Posterior cingulate gyrus (tissue), 11 donors: ENCODE data around the gene CAPZB.

Experiments used
- DNase-seq, 10 donors: peaks; one replicate each; pipeline versions ENCODE4 v3.0.0 to v3.0.0-alpha.2; 2020 to 2021; ENCODE audit warnings: mixed read lengths in 3 of 10
- intact Hi-C: fragments of 100-400 bp; cut with DNase I; formaldehyde crosslinking; loops from one replicate; pipeline ENCODE4 v1.15.1; 2023

The CAPZB gene

DNA sequence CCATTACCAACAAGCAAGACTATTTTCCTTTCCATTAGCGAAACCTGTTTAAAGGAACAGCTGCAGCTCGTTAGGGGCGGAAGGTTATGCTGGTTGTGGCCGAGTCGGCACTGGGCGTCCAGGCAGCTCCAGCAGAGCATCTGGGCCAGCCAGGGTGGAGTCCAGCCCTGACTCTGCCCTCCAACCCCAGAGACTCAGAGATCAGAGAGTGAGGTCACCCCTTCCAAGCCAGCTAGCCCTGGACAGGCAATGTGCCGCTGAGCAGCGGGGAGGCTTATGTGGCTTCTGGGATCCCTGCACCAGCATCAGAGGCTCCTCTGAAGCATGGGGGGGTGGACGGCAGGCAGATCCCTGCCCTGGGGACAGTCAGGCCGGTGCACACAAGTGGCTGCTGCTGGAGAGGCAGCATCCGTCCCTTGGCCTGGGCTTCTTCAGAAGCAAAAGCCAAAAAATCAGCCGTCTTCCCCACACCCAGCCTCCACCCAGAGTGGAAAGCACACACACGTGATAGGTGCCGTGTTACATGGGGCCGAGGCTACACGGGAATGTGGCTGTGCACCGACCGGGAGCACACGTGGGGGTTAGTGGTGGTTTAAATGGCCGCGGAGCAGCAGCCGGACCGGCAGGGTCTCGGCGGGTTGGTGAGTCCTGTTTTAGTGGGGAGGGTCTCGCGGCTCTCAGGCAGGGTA, 143.1 kb downstream of the CAPZB start:
- peak in 1 of 10 donors; percentile 62 for DNase-seq
- intact Hi-C loops, result no loop called here

DNA sequence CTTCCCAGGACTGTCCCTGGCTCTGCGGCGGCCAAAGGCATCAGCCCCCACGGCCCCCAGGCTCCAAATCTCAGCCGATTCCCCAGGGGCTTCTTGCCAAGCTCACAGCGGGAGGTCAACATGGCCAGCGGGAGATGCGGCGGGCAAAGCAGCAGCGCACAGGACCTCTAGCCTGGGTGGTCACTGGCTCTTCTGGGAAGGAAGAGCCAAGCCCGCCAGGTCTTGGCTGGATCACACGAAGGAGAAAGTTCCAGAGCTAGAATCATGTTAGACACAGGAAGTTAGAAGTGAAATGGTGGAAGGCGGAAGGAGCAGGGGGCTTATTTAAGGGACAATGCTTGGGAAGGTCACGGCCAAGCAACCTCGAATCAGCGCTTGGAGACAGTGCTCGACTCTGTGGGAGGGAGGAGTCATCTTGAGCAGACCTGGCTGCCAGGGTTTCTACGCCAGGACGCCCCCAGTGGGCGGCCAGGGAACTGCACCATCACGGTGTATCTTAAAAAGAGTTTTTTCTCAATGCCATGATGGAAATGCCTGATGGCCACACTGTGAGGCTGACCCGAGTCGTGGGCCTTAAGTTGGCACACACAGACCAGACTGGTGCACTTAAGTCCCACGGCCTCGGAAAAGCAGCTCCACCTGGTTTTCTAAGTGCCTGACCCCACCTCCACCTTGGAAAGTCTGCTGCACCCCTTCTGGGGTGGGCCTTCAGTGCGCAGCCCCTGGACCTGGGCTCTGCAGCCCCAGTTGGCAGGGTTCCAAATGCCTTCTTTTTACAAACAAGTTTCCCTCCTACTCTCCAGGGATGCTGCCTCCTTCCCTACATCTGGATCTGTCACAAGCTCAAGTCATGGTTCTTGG, 143.9 kb downstream of the CAPZB start:
- DNase-seq, result peak in 8 of 10 donors; percentile 50 to 95 (median 69)
- intact Hi-C loops, result no loop called here

DNA sequence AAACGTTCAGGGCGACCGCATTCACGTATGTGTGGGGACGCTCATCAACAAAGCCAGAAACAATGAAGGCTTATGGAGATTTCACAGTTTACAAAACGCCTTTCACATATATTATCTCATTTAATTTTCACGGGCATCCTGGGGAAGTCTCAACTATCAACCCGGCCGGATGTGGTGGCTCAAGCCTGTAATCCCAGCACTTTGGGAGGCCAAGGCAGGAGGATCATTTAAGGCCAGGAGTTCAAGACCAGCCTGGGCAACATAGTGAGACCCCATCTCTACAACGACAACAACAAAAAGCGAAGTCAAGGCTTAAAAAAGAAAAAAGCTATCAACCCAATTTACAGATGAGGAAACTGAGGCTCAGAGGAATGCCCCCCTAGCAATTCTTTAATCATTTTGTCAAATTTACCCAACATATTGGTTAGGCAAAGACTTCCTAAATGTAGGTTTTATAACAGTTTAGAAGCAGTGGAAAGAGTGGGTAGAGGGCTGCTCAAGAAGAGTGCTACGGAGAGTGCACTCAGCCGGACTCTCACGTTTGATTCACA, 144.9 kb downstream of the CAPZB start:
- intact Hi-C loops, result no loop called here
- DNase-seq, result peak in 1 of 10 donors; percentile 21

DNA sequence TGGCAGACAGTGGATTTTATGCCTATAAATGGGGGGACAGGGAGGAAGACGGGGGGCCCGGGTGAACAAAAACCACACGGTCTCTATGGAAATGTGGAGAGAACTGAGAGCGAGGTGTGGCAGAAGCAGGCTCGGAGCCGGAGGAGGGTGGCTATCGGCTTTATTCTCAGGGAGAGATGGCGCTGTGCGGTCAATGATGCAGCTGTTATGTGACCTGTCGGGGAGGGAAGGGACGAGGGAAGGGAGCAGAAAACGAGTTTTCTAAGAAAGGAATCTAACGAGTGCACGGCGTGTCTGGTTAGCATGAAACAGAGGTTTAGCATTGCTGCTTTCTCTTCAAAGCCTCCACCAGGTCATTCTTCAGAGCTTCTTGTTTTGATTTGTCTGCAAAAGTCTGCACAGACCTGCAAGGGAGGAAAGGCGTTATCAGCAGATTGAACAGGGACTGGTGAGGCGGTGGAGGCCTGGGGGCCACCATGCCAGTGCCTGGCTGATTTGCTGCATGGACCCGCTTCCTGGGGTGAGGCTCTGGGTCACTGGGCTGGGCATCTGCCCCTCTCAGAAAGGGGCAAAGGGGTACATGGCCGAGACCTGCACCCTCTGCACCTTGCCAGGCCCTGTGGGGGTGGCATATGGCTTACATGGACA, 146.0 kb downstream of the CAPZB start:
- intact Hi-C loops, result no loop called here
- no peak for DNase-seq

DNA sequence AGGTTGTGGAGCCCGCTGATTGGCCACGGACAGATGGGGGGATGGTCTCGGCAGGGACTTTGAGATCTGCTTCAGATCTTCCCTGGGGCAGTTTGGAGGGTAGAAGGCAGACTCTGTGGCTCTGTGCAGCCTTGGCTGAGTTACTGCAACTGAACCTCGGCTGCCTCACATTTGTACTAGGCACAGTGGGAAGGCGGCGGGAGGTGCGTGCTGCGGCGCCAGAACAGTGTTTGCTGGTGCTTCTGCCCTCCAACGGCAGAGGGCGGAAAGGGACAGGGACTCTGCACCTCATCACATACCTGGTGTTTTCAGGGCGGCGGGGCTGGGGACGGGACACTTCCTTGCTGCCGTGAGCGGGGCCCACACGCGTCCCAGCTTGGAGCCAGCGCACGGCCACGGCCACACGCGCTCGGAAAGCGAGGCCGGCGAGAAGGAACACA, 147.0 kb downstream of the CAPZB start:
- intact Hi-C loops, result no loop called here
- peak in 2 of 10 donors; percentile 25 to 47 for DNase-seq

DNA sequence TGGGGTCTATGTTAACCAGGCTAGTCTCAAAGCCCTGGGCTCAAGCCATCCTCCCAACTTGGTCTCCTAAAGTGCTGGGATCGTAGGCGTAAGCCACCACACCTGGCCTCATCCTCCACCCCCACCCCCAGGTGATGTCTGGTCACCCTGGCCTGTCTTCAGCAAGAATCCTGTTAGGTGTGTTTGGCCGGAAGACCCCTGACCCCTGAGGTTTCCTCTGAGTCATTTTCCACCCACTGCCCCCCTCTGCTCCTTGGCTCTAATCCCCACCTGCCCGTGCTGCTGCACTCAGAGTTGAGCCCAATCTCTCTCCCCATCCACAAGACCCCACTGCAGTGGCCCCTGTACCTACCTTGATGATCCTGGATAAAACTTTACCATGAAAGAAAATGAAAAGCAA, 148.1 kb downstream of the CAPZB start:
- DNase-seq, result no peak
- intact Hi-C loops, result no loop called here

DNA sequence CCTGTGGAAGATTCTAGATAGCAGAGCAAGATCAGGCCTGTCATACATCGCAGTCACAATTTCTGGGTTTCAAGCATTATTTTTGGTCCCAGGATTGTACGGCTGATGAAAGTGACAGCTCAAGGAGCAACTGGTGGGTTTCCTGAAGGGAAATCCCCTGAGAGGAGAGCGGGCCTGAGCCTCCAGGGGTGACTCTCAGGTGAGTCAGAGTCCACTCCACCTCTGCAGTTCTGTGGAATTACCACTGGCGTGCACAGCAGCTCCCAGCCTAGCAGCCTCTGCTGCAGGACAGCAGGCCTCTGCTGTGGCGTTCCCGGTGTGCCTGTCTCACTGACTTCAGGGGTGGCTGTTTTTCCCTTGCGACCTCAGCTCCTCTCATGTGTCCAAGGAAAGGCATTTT, 148.8 kb downstream of the CAPZB start:
- intact Hi-C loops, result no loop called here
- DNase-seq, result no peak

DNA sequence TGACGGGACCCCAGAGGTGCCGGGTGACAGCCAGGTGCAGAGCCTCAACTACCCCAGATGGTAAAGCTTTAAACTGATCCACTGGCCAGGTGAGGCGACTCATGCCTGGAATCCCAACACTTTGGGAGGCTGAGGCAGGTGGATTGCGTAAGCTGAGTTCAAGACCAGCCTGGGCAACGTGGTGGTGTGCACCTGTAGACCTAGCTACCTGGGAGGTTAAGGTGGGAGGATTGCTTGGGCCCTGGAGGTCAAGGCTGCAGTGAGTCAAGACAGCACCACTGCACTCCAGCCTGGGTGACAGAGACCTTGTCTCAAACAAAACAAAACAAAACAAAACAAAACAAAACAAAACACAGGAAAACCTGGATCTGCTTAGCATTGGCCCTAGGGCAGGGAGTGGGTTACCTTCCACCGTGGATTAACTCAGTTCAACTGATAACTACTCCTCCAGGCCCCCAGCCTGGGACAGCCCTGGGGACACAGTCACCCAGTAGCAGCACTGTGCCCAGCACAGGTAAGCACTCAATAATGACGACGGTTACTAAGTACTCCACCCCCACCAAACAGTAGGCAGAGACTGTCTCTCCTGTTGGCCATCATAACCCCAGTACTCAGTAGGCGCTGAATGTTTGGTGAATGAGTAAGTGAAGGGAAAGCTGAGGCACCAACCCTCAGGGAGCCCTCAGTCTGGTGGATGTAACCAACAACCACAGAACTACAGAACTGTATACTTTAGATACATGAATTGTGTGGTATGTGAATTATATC, 151.6 kb downstream of the CAPZB start:
- no peak for DNase-seq

DNA sequence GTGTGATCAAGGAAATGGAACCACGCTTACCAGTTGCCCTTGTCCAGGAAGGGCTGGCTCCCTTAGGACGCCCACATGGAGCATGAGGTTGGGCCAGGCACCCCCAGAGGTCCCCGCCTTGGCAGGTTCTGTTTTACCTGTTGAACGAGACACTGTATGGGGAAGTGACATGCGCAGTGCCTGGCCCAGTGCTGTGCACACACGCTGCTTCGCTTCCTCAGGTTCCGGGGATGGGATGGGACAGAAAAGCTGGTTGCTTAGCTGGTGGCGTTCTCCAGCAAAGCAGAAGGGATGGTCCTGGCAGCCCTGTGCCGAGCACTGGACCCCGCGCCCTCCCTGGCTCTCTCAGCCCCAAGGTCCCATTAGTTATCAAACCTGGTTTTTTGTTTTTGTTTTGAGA, 152.5 kb downstream of the CAPZB start:
- DNase-seq, result no peak
- intact Hi-C loops, result no loop called here

More for the DNA sequence above, 151.6 kb downstream of the CAPZB start:
- intact Hi-C loops, result no loop called here

DNA sequence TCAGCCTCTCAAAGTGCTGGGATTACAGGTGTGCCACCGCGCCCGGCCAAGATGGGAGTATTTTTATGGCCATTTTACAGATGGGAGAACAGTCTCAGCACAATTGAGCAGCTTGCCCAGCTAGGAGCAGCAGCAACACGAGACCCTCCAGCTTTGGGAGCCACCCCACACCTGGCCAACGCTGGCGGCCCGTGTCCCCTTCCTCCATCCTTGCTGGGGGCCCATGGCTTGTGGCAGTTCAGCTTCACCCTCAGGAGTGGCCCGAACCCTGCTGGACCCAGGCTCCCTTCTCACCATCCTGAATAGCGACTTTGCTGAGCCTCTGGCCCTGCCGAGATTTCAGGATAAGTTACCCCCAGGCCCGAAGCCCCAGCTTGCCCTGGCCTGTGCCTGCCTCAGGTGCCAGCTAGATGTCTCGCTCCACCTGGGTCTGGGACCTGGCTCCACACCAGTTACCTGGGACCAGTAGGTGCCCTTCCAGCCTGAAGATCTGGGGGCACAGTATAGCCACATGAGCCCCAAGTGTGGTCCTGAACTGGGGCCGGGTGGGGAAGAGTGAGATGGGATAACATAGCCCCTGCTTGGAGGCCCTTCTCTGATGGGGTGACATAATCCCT, 154.0 kb downstream of the CAPZB start:
- no peak for DNase-seq
- intact Hi-C loops, result no loop called here

DNA sequence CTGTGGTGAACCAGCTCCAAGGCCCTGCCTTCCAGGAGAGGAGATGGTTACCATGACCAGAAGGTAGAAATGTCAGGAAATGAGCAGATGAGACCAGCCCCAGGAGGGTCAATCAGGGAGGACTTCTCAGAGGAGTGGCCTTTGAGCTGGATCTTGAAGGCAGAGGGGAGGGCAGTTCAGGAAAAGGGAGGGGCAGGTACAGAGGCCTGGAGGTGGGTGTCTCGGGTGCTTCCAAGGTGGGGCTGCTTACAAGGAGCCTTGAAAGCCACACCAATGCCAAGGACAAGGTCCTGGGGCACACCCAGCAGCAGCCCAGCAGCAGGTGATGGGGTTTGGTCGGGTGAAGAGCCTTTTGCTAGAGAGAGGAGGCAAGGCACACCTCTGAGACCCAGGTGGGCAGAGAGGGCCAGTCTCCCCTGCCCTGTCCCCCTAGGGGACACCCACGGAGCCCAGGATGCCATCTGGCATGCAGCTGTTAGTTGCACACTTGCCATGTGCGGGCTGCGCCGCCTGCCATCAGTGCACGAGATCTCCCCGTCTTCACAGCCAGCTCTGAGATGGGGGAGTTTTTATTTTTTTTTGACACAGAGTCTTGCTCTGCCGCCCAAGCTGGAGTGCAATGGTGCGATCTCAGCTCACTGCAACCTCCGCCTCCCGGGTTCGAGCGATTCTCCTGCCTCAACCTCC, 154.7 kb downstream of the CAPZB start:
- intact Hi-C loops, result no loop called here
- no peak for DNase-seq

DNA sequence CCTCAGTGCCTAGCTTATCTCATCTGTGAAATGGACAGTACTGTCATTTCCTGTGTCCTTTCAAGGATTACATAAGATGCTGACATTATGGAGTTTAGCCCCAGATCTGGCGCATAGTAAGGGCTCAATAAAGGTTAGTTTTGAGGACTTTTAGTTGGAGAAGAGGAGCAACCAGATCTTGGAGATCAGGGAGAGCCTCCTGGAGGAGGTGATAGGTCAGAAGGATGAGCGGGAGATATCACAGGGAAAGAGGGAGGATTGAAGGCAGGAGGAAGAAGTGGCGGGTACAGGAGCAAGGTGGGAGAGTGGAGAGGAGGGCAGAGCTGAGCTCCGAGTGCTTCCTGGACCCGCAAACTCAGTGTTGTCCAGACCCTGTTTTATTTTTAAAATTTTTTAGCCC, 155.7 kb downstream of the CAPZB start:
- DNase-seq, result no peak
- intact Hi-C loops, result no loop called here

DNA sequence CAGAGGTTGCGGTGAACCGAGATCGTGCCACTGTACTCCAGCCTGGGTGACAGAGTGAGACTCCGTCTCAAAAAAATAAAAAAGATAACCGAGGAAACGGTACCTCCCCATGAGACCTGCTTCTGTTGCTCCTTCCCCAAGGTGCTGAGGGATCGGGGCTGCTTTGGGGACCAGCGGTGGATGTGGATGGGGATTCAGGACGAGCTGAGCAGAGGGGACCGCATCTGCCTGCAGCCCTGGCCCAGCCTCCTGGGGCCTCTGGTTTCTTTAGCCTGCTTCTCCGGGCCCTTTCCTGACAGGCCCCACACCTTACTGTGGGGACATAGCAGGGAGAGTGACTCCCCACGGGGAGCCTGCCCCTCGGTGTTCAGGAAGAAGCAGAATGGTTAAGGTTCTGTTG, 156.2 kb downstream of the CAPZB start:
- intact Hi-C loops, result no loop called here
- peak in 1 of 10 donors; percentile 60 for DNase-seq

DNA sequence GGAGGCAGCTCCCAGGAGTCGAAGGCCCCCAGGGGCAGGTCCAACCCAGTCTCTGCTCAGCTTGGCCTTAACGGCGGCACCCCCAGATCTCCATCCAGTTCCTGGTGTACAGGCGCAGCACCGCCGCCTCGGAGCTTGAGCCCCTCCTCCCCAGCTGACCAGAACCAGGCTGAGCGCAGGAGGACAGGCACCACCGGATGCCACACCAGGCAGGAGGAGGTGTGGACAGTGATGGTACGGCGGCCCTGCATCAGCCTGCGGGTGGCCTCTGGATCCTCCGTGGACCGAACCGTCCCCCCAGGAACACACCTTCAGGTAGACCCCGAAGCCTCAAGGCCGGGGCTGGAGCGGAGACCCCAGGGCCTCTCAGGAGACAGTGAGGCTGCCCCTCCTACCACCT, 156.9 kb downstream of the CAPZB start:
- peak in 1 of 10 donors; percentile 64 for DNase-seq
- intact Hi-C loops, result no loop called here

DNA sequence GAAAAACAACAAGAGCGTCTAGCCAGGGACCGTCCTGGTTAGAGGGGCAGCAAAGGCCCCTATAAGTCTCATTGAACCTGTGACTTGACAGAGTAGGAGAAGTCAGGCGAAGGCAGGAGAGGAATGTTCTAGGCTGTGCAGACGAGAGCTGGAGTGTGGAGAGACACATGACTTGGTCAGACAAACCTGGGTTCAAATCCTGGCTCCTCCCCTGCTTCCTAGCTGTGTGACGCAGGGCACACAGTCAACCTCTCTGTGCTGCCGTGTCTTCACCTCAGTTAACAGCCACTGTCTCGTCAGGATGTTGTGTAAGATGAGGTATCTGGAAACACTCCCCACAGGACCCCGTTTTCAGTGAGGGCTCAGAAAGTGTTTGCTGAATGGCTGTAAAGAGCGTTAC, 157.6 kb downstream of the CAPZB start:
- no peak for DNase-seq
- intact Hi-C loops, result no loop called here

DNA sequence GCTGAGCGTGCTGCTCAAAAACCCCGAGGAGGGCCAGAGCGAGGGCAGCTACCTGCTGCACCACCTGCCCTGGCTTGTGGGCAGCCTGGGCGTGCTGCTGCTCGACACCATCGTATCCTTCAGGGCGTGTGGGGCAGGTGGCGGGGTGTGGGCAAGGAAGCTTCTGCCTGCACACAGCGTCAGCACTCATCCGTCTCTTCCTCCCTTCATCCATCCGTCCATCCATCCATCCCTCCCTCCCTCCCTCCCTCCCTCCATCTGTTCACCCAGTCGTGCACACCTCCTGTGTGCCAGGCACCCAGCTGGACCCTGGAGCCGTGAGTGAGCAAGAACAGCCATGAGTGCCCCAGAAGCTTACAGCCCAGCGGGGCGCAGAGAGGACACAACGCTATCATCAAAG, 158.0 kb downstream of the CAPZB start:
- DNase-seq, result peak in 1 of 10 donors; percentile 79
- intact Hi-C loops, result no loop called here

DNA sequence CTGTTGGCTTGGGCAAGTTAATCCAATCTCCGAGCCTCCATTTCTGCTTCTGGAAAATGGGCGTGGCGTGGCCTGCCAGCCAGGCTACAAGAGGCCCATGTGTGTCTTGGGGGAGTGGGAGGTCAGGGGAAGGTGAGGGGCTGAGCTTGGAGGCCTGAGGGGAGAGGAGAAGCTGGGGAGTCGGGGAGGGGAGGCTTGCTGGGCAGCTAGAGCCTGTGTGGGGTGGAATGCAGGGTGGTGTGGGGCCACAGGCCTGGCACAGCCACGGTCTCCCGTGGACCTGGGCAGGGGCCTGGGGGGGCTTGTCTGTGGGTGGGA, 158.6 kb downstream of the CAPZB start:
- no peak for DNase-seq
- intact Hi-C loops, result no loop called here

DNA sequence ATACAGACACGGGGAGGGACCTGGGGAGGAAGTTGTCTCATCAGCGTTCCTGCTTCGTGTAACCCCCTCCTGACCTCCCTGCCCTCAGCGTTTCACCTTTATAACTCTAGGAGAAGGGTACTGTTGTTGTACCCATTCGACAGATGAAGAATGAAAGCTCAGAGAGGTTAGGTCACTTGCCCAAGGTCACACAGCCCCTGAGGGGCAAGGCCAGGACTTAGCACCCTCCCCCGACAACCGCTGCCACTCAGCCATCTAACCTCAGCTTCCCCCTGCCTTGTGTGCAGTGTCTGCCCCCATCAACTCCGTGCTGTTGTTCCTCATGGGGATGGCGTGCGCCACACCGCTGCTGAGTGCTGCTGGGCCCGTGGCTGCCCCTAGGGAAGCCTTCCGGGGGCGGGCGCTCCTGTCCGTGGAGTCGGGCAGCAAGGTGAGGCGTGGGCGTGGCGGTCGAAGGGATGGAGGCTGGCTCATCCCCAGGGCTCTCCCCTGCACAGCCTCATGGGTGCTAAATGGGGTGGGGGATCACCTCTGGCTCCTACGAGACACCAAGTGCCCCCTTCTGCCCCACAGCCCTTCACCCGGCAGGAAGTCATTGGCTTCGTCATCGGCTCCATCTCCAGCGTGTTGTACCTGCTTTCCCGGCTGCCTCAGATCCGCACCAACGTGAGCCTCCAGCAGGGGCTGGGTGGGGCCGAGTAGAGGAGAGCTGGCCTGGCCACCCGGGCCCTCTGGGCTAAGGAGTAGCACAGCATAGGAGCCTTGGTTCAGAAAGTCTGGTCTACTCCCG, 159.2 kb downstream of the CAPZB start:
- intact Hi-C loops, result no loop called here
- DNase-seq, result peak in 2 of 10 donors; percentile 61 to 65
